ENCODE data around the gene DNAH6. TPM values are rescaled to one million over a fixed set of nuclear protein-coding genes. Genes with fewer than 3 reads are reported as not detected.

The DNAH6 gene
- total RNA-seq, 1 experiment from 2014 or later = 0.32 TPM

- Histone ChIP-seq H3K4me3 (ENCODE audit: low read depth, low read length) (no peak overlapping the region), H3K27me3 (replicated peaks; ENCODE audit: control insufficient read depth, insufficient read depth, low read length) (no peaks in the 10 kb centered on the region), H3K4me1 (peaks cover 15% of the 10 kb centered on the region), H3K36me3 (ENCODE audit: control insufficient read depth, insufficient read depth, low read length) (no peaks in the 10 kb centered on the region), H3K9me3 (0 out of 2 replicates have a peak, but pooled peaks cover 2% of the 10 kb centered on the region)
- POLR2A ChIA-PET = interaction anchor here (0.6 kb wide), 1 partner anchor 14 kb away, joined by 3 read pairs; no protein-coding TSS in a partner anchor
- Mint-ChIP-seq H3K27ac (ENCODE audit: unreplicated experiment) (no peak overlapping the region), H3K9me3 (ENCODE audit: unreplicated experiment) (peaks cover 26% of the 10 kb centered on the region), H3K4me3 (ENCODE audit: unreplicated experiment) (no peak overlapping the region), H3K4me1 (ENCODE audit: low read depth, unreplicated experiment) (peaks cover 9% of the 10 kb centered on the region), H3K36me3 (ENCODE audit: insufficient read depth, unreplicated experiment) (no peaks in the 10 kb centered on the region), H3K27me3 (ENCODE audit: insufficient read depth, unreplicated experiment) (no peaks in the 10 kb centered on the region)
- no TSS peak for BruUV-seq (replicated peaks)
- intact Hi-C loops (cut with micrococcal nuclease; ENCODE audit: unreplicated experiment) = loop anchor here (1.0 kb wide), 1 partner anchor 11 kb away; the partner anchor contains the start of gene DNAH6
- TF ChIP-seq CTCF (IDR thresholded peaks at IDR 0.05; ENCODE audit: insufficient read depth in 1 of 2, low read depth in 1 of 2, low read length in 1 of 2, severe bottlenecking in 1 of 2, unreplicated experiment in 1 of 2) = no peak
- peak in 1 of 2 experiments; percentile 11 for DNase-seq
- CTCF ChIA-PET = interaction anchor here (0.6 to 0.8 kb wide), 2 partner anchors 23 to 355 kb away, joined by 3 read pairs; no protein-coding TSS in a partner anchor
Measured at GRCh38 chr2:84527137-84528129, 11.1 kb downstream of the DNAH6 start.

- no peaks in the 10 kb centered on the region for H3K36me3 ChIP-seq (ENCODE audit: control insufficient read depth, insufficient read depth, low read length)
- no peaks in the 10 kb centered on the region for H3K4me1 Mint-ChIP-seq (ENCODE audit: low read depth, unreplicated experiment)
- no peaks in the 10 kb centered on the region for H3K36me3 Mint-ChIP-seq (ENCODE audit: insufficient read depth, unreplicated experiment)
- intact Hi-C loops (cut with micrococcal nuclease; ENCODE audit: unreplicated experiment) = no loop called here
- H3K27me3 Mint-ChIP-seq (ENCODE audit: insufficient read depth, unreplicated experiment) = no peaks in the 10 kb centered on the region
- peaks cover 10% of the 10 kb centered on the region for H3K9me3 Mint-ChIP-seq (ENCODE audit: unreplicated experiment)
- ChIA-PET POLR2A (no interaction called here), CTCF (no interaction called here)
- no peaks in the 10 kb centered on the region for H3K9me3 ChIP-seq
- no peak overlapping the region for H3K4me3 Mint-ChIP-seq (ENCODE audit: unreplicated experiment)
- no peaks in the 10 kb centered on the region for H3K27me3 ChIP-seq (replicated peaks; ENCODE audit: control insufficient read depth, insufficient read depth, low read length)
- no peak for TF ChIP-seq CTCF (IDR thresholded peaks at IDR 0.05; ENCODE audit: insufficient read depth in 1 of 2, low read depth in 1 of 2, low read length in 1 of 2, severe bottlenecking in 1 of 2, unreplicated experiment in 1 of 2)
- no peak overlapping the region for H3K27ac Mint-ChIP-seq (ENCODE audit: unreplicated experiment)
- no peak overlapping the region for H3K4me3 ChIP-seq (ENCODE audit: low read depth, low read length)
- BruUV-seq (replicated peaks) = no TSS peak
- peaks cover 11% of the 10 kb centered on the region for H3K4me1 ChIP-seq
- DNase-seq = no peak
Measured at GRCh38 chr2:84532291-84532690, 16.0 kb downstream of the DNAH6 start.

- Mint-ChIP-seq H3K4me1 (ENCODE audit: low read depth, unreplicated experiment) (no peaks in the 10 kb centered on the region), H3K36me3 (ENCODE audit: insufficient read depth, unreplicated experiment) (no peaks in the 10 kb centered on the region), H3K27ac (ENCODE audit: unreplicated experiment) (no peak overlapping the region), H3K27me3 (ENCODE audit: insufficient read depth, unreplicated experiment) (no peaks in the 10 kb centered on the region), H3K4me3 (ENCODE audit: unreplicated experiment) (no peak overlapping the region), H3K9me3 (ENCODE audit: unreplicated experiment) (peaks cover 10% of the 10 kb centered on the region)
- intact Hi-C loops (cut with micrococcal nuclease; ENCODE audit: unreplicated experiment) = no loop called here
- TF ChIP-seq CTCF (IDR thresholded peaks at IDR 0.05; ENCODE audit: insufficient read depth in 1 of 2, low read depth in 1 of 2, low read length in 1 of 2, severe bottlenecking in 1 of 2, unreplicated experiment in 1 of 2) = no peak
- no peaks in the 10 kb centered on the region for H3K4me1 ChIP-seq
- H3K27me3 ChIP-seq (replicated peaks; ENCODE audit: control insufficient read depth, insufficient read depth, low read length) = no peaks in the 10 kb centered on the region
- CTCF ChIA-PET = no interaction called here
- BruUV-seq (replicated peaks) = no TSS peak
- H3K4me3 ChIP-seq (ENCODE audit: low read depth, low read length) = no peak overlapping the region
- H3K9me3 ChIP-seq = no peaks in the 10 kb centered on the region
- POLR2A ChIA-PET = no interaction called here
- no peaks in the 10 kb centered on the region for H3K36me3 ChIP-seq (ENCODE audit: control insufficient read depth, insufficient read depth, low read length)
- no peak for DNase-seq
Measured at GRCh38 chr2:84534225-84534624, 17.9 kb downstream of the DNAH6 start.

All from Caco-2 (cell line).